Activated T-helper 1 cell treated with Interleukin-2 at 50 U/mL for 16 hours (primary cell): Measurements from ENCODE around the gene SLC25A44.

ENCODE experiments used
- DNase-seq: peaks from one replicate; pipeline ENCODE4 v3.0.0-alpha.2; 2020; ENCODE audit warnings: low read depth

Gene SLC25A44

GRCh38 chr1:156193488-156194299, at the start of gene SLC25A44:
SLC25A44 (plus strand) TSS chr1:156194104; CDS start chr1:156199848, 5,744 bp downstream.
- DNase-seq = peak; percentile 95

- DNase-seq = no peak
These were observed 49.2 kb upstream of the SLC25A44 start for GRCh38 chr1:156144742-156145141.

- DNase-seq = no peak
These were observed 48.3 kb upstream of the SLC25A44 start for GRCh38 chr1:156145650-156146019.

GRCh38 chr1:156146020-156146768, 47.7 kb upstream of the SLC25A44 start:
- DNase-seq = no peak

GRCh38 chr1:156146769-156147405, 47.0 kb upstream of the SLC25A44 start:
- DNase-seq = no peak

- DNase-seq = no peak
These were observed 45.7 kb upstream of the SLC25A44 start for GRCh38 chr1:156148216-156148615.

- DNase-seq = no peak
These were observed 44.3 kb upstream of the SLC25A44 start for GRCh38 chr1:156149374-156150332.

GRCh38 chr1:156150333-156151011, 43.4 kb upstream of the SLC25A44 start:
- no peak for DNase-seq

- no peak for DNase-seq
These were observed 42.7 kb upstream of the SLC25A44 start for GRCh38 chr1:156151093-156151688.

- no peak for DNase-seq
These were observed 41.3 kb upstream of the SLC25A44 start for GRCh38 chr1:156152628-156153027.

GRCh38 chr1:156153362-156153761, 40.5 kb upstream of the SLC25A44 start, which contains the start of gene SEMA4A:
SEMA4A (plus strand) TSS chr1:156153585; CDS start chr1:156154579, 994 bp downstream.
- no peak for DNase-seq

GRCh38 chr1:156154317-156154749, 39.6 kb upstream of the SLC25A44 start:
- no peak for DNase-seq

- DNase-seq = no peak
These were observed 38.0 kb upstream of the SLC25A44 start for GRCh38 chr1:156155756-156156510.

GRCh38 chr1:156157506-156157905, 36.4 kb upstream of the SLC25A44 start:
- DNase-seq = no peak

- no peak for DNase-seq
These were observed 35.9 kb upstream of the SLC25A44 start for GRCh38 chr1:156157966-156158365.

GRCh38 chr1:156160000-156160742, 33.7 kb upstream of the SLC25A44 start:
- DNase-seq = no peak

GRCh38 chr1:156160743-156161171, 33.1 kb upstream of the SLC25A44 start:
- peak; percentile 41 for DNase-seq

- DNase-seq = no peak
These were observed 31.4 kb upstream of the SLC25A44 start for GRCh38 chr1:156162430-156163037.
